Testis (tissue), 3 donors: ENCODE results near the gene ISCU. TPM values are rescaled to one million over a fixed set of nuclear protein-coding genes. Genes with fewer than 3 reads are reported as not detected.
"Not testable (repeated sequence)": the region's sequence is repeated elsewhere in the genome, so short reads cannot be mapped to it uniquely, and the experiment has no call there.

Source experiments
- DNase-seq: peaks from one replicate; pipeline ENCODE4 v3.0.0-alpha.2; 2019
- H3K27ac ChIP-seq, 2 donors: fragments of 200-600 bp; sonication (generic); one replicate each; pipeline ENCODE4 v1.5.1; 2019
- H3K27me3 ChIP-seq: fragments of 200-600 bp; sonication (generic); one replicate; pipeline ENCODE4 v1.5.1; 2019
- H3K36me3 ChIP-seq: fragments of 200-600 bp; sonication (generic); one replicate; pipeline ENCODE4 v1.5.1; 2017; ENCODE audit warnings: low read depth; ENCODE audit errors: missing control alignments
- H3K4me1 ChIP-seq: fragments of 200-600 bp; sonication (generic); one replicate; pipeline ENCODE4 v1.5.1; 2019
- H3K4me3 ChIP-seq, 2 donors: fragments of 200-600 bp; sonication (generic); one replicate each; pipeline ENCODE4 v1.5.1; 2017 to 2019
- H3K9me3 ChIP-seq: fragments of 200-600 bp; sonication (generic); one replicate; pipeline ENCODE4 v1.5.1; 2017
- POLR2A ChIP-seq: fragments of 450-650 bp; IDR thresholded peaks from one replicate; pipeline ENCODE4 v1.6.1; 2017; ENCODE audit warnings: antibody characterized with exemption, mild to moderate bottlenecking, moderate library complexity
- WGBS, 2 donors: methylation state at CpG; one replicate each; pipeline ENCODE4 v1.1.5; 2018; 5-methylcytosine and 5-hydroxymethylcytosine counted together
- intact Hi-C: fragments of 100-400 bp; cut with DNase I; formaldehyde crosslinking; loops from one replicate; pipeline ENCODE4 v1.15.1; 2023; ENCODE audit warnings: low total_unique reads
- polyA plus RNA-seq: library from polyadenylated mRNA; stranded (reverse); fragments of 350-450 nt; fragmentation: Illumina TruSeq; extraction: RNeasy Lipid Tissue Mini Kit (QIAGEN cat#74804); gene quantifications from one replicate; pipeline ENCODE4 v1.2.3, GENCODE V29; 2014; ENCODE audit warnings: low read depth, low replicate concordance; ENCODE audit not compliant: insufficient read depth
- total RNA-seq, 2 donors: library from RNA; depleted of rRNA; stranded (reverse); fragments of >200 nt; gene quantifications; one replicate each; pipeline ENCODE4 v1.2.3, GENCODE V29; 2016
- TF ChIP-seq, protein P1 (sequence below), 3 experiments: fragments of 450-650 bp in 2 of 3; fragments of 200-600 bp in 1 of 3; sonication (generic) in 1 of 3; IDR thresholded peaks; one replicate each; pipeline ENCODE4 v1.5.1; 2016 to 2019; ENCODE audit warnings: antibody characterized with exemption in 3 of 3, mild to moderate bottlenecking in 2 of 3, moderate library complexity in 1 of 3

ISCU gene
- total and polyA plus RNA-seq, 3 donors from 2014 or later = 217 to 238 (median 221) TPM

DNA sequence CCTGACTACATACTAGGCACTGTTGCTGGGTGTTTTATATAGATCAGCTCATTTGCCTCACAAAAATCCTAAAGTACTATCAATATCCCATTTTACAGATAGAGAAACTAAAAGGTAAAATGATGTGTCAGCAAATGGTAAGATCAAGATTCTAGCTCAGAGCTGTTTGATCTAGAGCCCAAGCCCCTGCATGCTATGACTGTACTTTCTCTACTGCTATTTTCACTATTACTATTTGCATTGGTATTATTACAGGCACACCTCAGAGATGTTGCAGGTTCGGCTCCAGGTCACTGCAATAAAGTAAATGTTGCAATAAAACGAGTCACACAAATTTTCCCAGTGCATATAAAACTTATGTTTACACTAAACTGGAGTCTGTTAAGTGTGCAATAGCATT lies 10.9 kb downstream of the ISCU start:
- Histone ChIP-seq H3K9me3 (no peaks in the 10 kb centered on the region), H3K4me3 (no peak overlapping the region), H3K36me3 (no peaks in the 10 kb centered on the region), H3K27me3 (no peaks in the 10 kb centered on the region), H3K4me1 (peaks cover 6% of the 10 kb centered on the region), H3K27ac (no peak overlapping the region)
- 69 to 80% methylated on average over 2 of the region's 2 CpGs for WGBS, 2 donors
- intact Hi-C loops = loop anchor here (5.0 kb wide), 1 partner anchor 44 kb away; no protein-coding TSS in a partner anchor
- TF ChIP-seq, protein P1, sequence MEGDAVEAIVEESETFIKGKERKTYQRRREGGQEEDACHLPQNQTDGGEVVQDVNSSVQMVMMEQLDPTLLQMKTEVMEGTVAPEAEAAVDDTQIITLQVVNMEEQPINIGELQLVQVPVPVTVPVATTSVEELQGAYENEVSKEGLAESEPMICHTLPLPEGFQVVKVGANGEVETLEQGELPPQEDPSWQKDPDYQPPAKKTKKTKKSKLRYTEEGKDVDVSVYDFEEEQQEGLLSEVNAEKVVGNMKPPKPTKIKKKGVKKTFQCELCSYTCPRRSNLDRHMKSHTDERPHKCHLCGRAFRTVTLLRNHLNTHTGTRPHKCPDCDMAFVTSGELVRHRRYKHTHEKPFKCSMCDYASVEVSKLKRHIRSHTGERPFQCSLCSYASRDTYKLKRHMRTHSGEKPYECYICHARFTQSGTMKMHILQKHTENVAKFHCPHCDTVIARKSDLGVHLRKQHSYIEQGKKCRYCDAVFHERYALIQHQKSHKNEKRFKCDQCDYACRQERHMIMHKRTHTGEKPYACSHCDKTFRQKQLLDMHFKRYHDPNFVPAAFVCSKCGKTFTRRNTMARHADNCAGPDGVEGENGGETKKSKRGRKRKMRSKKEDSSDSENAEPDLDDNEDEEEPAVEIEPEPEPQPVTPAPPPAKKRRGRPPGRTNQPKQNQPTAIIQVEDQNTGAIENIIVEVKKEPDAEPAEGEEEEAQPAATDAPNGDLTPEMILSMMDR (IDR thresholded peaks at IDR 0.05) = no peak
- TF ChIP-seq POLR2A = no peak
- DNase-seq = peak; percentile 7

DNA sequence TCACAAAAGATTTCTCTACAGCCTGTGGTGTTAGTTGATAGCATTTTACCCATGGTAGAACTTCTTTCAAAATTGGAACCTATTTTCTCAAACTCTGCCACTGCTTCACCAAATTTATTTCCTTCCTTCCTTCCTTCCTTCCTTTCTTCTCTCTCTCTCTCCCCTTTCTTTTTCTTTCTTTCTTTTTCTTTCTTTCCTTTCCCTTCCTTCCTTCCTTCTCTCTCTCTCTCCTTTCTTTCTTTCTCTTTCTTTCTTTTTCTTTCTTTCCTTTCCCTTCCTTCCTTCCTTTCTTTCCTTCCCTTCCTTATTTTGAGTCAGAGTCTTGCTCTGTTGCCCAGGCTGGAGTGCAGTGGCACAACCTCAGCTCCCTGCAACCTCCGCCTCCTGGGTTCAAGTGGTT lies 11.9 kb downstream of the ISCU start:
- H3K9me3 ChIP-seq, H3K4me1 ChIP-seq, H3K36me3 ChIP-seq, H3K27ac ChIP-seq, H3K4me3 ChIP-seq, H3K27me3 ChIP-seq, DNase-seq: not testable (repeated sequence)
- intact Hi-C loops = loop anchor here (5.0 kb wide), 1 partner anchor 43 kb away; no protein-coding TSS in a partner anchor
- 94 to 100% methylated on average over 1 of the region's 1 CpG for WGBS, 2 donors

DNA sequence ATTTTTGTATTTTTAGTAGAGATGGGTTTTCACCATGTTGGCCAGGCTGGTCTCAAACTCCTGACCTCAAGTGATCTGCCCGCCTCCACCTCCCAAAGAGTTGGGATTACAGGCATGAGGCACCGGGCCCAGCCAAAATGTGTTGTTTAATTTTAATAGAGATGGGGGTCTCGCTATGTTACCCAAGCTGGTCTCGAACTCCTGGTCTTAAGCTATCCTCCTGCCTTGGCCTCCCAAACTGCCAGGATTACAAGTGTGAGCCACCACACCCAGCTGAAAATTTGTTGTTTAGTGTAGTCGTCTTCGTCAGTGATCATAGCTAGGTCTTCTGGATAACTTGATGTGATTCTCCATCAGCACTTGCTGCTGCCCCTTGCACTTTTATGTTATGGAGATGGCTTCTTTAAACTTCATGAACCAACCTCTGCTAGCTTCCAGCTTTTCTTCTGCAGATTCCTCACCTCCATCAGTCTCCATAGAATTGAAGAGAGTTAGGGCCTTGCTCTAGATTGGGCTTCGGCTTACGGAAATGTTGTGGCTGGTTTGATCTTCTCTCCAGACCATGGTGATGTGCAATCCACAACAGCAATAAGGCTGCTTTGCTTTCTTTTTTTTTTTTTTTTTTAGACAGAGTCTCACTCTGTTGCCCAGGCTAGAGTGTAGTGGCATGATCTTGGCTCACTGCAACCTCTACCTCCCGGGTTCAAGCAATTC lies 13.0 kb downstream of the ISCU start:
- H3K4me1 ChIP-seq = no peaks in the 10 kb centered on the region
- no peaks in the 10 kb centered on the region for H3K9me3 ChIP-seq
- no peak for TF ChIP-seq POLR2A
- TF ChIP-seq, protein P1 (IDR thresholded peaks at IDR 0.05) = no peak
- no peak overlapping the region for H3K4me3 ChIP-seq
- intact Hi-C loops = no loop called here
- no peaks in the 10 kb centered on the region for H3K27me3 ChIP-seq
- no peak overlapping the region for H3K27ac ChIP-seq
- no peaks in the 10 kb centered on the region for H3K36me3 ChIP-seq
- 94% methylated on average over 9 of the region's 9 CpGs for WGBS, 2 donors
- DNase-seq = no peak

DNA sequence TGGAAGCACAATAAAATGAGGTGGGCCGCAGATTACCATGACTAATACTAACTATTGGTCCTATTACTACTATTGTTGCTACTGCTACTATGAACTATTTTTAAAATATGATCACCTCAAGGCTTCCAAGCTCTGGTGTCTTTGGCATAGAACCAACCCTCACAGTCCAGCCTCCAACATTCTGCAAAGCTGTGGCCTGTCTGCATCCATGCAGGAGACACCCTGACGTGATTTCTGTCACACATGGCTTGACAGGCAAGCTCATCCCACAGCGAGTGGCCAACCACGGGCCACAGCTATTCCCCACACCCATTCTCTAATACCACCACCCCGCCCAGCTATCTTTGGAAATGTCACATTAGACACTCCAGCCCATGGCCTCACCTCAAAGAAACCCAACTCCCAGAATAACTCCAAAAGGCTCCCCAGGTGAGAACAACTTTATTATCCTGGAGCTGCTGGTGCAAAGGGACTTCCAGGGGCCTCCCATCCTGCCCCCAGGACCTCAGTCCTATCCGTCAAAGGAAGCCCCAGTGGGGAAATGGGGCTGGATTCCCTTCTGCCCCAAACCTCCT lies 14.4 kb downstream of the ISCU start:
- Histone ChIP-seq H3K27me3 (no peaks in the 10 kb centered on the region), H3K9me3 (no peaks in the 10 kb centered on the region), H3K4me1 (peaks cover 11% of the 10 kb centered on the region), H3K36me3 (no peaks in the 10 kb centered on the region), H3K27ac (no peak overlapping the region), H3K4me3 (no peak overlapping the region)
- TF ChIP-seq, protein P1 (IDR thresholded peaks at IDR 0.05) = no peak
- TF ChIP-seq POLR2A = no peak
- DNase-seq = no peak
- intact Hi-C loops = no loop called here
- WGBS, 2 donors = 82 to 95% methylated on average over 6 of the region's 6 CpGs

DNA sequence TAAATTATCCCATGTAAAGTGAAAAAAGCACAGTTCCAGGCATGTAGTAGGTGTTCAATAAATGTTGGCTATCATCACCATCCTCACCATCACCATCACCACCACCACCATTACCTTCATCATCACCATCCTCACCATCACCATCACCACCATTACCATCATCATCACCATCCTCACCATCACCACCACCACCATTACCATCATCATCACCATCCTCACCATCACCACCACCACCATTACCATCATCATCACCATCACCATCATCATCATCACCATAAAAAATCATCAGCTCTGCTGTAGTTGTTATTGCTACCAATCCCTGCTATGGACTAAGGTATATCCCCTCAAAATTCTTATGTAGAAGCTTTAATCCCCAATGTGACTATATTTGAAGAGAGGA lies 15.1 kb downstream of the ISCU start:
- H3K36me3 ChIP-seq = no peaks in the 10 kb centered on the region
- TF ChIP-seq, protein P1 (IDR thresholded peaks at IDR 0.05) = no peak
- TF ChIP-seq POLR2A = no peak
- no peak overlapping the region for H3K4me3 ChIP-seq
- intact Hi-C loops = no loop called here
- no peak for DNase-seq
- no peaks in the 10 kb centered on the region for H3K9me3 ChIP-seq
- no peaks in the 10 kb centered on the region for H3K27me3 ChIP-seq
- H3K27ac ChIP-seq = no peak overlapping the region
- peaks cover 11% of the 10 kb centered on the region for H3K4me1 ChIP-seq
